ENCODE data around the gene SUSD1.

The SUSD1 gene

DNA sequence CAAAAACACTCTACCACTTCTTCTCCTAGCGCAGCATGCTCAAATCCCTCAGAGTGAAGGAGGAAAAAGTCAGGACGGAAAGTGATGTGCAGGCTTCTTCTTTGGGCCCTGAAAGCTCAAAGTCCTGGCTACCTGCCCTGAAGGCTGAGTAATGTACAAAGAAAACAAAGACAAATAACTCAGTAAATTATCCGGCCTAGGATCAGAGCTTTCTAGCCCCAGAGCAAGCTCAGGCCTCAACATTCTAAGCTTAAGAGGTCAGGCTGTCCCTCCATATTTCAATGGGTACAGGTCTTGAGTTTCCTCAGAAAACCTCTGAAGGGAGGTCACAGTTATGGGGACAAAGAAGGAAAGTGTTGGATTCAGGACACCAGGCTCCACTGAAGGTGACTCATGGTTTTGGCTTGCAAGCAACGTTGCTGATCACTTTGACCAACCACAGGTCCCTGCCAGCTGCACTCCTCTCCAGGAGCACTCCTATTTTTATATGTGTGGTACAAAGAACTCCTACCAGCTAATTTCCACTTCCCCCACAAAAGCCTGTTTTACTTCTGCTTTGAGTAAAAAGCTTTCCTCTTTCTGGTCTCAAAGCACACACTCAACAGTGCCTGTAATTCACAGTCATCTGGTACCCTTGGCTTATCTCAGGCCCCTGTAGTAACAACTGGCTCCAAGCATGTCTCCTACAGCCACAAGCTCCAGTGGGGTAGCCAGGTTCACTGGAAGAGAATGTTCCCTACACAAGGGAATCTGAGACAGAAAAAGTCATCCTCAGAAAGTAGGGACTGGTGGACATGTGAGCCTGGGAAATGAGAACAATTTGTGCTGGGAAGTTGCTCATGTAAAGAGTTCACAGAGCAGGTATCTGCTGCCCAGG is 162.8 kb downstream of the SUSD1 start:
- peak; percentile 64 for DNase-seq (ENCODE audit: low read depth, low spot score)

DNA sequence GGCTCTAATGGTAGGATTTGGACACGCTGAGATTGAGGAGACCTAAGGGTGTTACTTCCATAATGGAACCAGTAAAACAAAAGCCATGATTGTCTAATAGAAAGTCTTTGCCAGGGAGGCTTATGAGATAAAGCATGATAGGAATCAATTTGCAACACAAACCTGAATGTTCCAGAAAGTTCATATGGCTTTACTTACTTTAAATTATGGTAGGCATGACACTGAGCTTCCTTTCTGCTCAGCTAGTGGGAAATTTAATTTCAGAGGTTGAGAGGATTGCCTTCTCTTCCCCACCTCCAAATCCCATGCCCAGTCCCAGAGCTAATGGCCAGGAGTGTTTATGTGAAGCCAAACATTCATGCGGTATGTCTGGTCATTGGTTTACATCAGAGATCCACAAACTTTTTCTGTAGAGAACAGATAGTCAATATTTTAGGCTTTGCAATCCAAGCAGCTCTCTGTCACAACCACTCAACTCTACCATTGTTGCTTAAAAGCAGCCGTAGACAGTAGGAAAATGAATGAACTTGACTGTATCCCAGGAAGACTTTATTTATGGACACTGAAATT is 164.0 kb downstream of the SUSD1 start:
- no peak for DNase-seq (ENCODE audit: low read depth, low spot score)

DNA sequence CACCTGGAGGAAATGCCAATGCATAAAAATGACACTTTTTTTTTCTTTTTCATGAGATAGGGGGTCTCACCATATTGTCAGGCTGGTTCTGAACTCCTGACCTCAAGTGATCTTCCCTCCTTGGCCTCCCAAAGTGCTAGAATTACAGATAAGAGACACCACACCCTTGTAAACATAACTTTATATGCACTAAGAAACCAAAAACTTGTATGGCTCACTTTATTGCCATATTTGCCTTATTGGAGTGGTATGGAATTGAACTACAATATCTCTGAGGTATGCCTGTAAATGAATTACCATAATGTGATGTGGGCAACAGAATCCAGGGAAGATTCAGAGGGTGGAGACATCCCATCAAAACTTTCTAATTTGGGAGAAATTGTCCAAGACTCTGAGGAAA is 164.6 kb downstream of the SUSD1 start:
- DNase-seq (ENCODE audit: low read depth, low spot score), result no peak

DNA sequence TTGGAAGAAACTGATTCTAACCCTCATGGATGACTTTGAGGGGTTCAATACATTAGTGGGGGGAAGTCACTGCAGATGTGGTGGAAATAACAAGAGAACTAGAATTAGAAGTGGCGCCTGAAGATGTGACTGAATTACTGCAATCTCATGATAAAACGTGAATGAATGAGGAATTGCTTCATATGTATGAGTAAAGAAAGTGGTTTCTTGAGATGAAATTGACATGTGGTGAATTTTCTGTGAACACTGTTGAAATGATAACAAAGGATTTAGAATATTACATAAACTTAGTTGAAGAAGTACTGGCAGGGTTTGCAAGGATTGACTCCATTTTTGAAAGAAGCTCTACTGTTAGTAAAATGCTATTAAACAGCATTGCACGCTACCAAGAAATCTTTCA is 165.4 kb downstream of the SUSD1 start:
- DNase-seq (ENCODE audit: low read depth, low spot score), result no peak

DNA sequence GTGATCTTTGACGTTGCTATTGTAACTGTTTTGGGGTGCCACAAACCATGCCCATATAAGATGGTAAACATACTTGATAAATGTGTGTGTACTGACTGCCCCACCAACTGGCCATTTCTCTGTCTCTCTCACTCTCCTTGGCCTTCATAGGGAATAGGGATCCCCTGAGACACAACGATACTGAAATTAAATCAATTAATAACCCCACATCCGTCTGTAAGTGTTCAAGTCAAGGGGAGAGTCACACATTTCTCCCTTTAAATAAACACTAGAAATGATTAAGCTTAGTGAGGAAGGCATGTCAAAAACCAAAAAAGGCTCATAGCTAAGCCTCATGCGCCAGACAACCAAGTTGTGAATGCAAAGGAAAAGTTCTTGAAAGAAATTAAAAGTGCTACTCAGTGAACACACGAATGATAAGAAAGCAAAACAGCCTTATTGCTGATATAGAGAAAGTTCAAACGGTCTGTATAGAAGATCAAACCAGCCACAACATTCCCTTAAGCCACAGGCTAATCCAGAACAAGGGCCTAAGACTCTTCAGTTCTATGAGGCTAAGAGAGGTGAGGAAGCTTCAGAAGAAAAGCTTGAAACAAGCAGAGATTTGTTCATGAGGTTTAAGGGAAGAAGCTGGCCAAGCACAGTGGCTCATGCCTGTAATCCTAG is 167.4 kb downstream of the SUSD1 start:
- DNase-seq (ENCODE audit: low read depth, low spot score), result no peak

DNA sequence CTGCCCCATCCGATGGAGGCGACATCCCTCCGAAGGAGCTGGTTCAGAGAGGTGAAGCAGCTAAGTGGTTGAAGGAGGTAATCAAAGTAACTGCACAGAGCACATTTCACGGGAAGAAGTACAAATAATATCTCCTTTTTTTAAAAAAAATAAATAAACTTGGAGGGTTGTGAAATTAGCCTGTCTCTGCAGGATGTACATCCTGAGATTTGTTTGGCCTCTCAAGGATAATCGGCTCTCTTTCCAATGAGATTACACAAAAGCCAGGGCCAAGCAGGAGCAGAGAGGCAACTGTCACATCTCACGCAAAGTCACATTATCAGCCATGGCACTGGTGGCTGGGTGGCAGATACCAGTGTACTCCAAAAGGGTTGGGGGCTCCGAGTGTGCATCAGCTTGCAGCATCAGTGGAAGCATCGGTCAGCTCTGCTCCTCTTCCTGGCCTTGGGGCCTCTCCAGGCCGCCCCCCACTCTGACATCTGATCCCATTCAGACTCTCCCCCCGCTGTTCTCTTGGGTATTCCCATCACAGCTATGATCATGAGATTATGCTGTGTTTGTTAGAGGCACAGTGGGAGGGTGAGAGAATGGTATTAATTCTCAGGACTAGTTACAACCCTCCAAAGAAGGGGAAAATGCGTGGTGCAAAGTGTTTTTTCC is 168.6 kb downstream of the SUSD1 start:
- DNase-seq (ENCODE audit: low read depth, low spot score), result peak; percentile 84

DNA sequence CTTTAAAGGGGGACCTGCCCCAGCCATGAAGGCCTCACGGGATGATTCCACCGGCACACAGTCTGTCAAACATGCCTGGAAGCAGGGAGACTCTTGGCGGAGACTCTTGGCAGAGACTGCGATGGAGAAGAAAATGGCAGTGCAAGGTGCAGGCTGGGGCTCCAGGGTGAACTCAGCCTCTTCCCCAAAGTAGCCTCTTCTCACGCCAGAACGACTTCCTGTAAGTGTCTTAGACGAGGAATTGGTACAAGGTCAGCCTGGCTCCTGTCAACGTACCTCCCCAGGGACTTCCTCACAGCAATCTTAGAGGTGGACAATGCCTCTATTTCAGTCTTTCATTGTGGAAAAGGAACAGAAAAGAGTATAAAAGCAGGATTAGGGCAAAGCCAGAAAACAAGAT is 169.2 kb downstream of the SUSD1 start:
- DNase-seq (ENCODE audit: low read depth, low spot score), result no peak

DNA sequence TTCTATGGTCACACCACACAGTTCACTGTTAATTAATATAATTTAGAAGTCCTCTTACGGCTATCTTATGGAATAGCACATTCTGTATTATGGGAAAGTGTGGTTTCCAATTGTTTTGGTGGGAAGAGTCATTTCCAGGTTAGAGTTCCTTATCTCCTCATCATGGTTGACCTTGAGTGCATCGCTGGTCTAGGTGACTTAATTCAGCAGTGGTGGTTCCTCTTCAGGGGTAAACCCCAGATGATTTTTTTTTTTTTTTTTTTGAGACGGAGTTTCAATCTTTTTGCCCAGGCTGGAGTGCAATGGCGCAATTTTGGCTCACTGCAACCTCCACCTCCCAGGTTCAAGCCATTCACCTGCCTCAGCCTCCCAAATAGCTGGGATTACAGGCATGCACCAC is 171.6 kb downstream of the SUSD1 start:
- no peak for DNase-seq (ENCODE audit: low read depth, low spot score)

DNA sequence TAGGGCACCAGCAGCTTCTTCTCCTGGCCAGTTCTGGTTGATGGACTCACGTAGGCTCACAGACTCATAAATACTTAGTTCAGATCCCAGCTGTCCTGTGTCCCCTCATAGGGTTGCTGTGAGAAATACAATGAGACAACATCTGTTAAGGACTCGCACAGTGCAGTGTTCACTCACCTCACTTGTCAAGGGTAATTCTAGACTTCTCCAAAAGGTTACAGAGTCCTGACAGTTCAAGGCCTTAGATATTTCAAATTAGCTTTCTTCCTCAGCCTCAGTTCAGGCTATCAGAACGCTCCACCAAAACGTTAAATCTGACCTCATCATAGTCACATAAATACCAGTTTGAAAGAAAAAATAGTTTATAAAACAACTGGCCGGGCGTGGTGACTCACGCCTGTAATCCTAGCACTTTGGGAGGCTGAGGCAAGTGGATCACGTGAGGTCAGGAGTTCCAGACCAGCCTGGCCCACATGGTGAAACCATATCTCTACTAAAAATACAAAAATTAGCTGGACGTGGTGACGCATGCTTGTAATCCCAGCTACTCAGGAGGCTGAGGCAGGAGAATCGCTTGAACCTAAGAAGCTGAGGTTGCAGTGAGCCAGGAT is 172.1 kb downstream of the SUSD1 start:
- DNase-seq (ENCODE audit: low read depth, low spot score), result no peak

DNA sequence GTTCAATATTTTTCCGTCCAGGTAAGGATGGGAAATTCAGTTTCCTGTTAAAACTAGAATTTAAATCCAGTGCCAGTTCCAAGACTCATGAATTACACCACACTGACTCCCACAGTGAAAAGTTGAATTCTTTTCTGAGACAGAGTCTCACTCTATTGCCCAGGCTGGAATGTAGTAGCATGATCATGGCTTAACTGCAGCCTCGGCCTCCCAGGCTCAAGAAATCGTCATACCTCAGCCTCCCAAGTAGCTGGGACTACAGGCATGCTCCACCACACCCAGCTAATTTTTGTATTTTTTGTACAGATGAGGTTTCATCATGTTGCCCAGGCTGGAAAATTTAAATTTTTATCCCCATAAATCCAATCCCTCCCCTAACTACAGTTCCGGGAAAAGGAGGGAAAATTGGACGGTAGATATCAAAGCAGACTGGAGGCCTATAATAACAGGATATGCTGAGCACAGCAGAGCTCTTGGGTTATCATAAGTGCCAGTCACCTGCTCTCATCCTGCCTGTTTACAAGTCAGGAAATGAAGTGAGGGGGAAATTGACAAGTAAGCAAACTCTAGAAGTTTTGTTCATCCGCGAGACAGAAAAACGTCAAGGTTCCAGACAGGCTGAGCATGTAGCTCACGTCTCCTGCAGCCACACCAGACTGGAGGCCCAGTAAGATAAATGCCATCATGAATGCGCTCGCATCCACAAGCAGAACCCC is 172.8 kb downstream of the SUSD1 start:
- no peak for DNase-seq (ENCODE audit: low read depth, low spot score)

DNA sequence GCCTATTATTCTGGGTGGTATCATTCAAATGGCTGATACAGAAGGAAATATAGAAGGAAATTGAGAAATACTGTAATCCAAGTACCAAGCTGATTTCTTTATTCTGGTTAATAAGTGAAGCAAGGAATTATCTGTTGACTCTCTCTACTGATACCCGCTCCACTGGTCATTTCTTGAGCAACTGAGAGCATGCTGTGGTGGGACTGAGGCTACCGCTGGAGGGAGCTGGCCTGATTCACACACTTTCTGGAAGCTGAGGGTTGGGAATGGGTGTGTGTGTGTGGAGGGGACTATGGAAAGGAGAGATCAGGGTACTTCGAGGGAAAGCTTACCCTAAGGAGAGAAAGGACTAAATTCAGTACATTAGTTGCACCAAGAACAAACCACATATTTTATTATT is 174.4 kb downstream of the SUSD1 start:
- no peak for DNase-seq (ENCODE audit: low read depth, low spot score)

DNA sequence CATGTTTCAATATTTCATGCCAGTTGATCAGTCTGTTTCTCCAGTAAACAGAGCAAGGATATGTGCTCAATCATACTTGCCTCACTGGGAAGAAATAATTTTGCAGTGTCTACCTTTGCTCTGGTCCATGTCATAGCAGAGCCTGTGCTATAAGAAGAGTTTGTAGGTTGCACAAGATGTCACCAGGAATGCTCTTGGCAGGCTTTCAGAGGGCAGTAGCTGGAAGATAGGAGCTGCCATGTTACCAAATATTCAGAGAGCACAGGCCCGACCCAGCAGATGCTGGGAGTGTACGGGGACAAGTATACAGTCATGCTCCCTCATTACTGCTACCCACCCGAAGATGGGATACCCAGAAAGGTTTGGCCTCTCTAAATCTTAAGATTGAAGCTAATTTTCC is 175.8 kb downstream of the SUSD1 start:
- DNase-seq (ENCODE audit: low read depth, low spot score), result no peak

DNA sequence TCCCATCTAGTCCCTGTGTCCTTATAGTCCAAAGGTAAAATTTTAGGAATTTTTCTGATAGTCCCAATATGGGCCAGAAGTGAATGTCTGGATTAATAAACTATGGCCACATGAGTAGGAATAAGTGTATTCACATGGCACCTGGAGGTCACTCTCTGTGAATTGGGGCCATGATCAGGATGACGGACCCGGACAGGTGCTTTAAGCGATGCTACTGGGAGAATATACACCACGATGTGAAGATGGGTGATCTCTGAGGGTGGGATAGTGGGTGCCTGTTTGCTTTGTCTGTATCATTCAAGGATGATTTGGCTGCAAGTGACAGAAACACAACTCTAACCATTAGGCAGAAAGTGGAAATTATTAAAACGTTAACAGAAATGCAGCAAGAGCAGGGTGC is 177.3 kb downstream of the SUSD1 start:
- no peak for DNase-seq (ENCODE audit: low read depth, low spot score)

DNA sequence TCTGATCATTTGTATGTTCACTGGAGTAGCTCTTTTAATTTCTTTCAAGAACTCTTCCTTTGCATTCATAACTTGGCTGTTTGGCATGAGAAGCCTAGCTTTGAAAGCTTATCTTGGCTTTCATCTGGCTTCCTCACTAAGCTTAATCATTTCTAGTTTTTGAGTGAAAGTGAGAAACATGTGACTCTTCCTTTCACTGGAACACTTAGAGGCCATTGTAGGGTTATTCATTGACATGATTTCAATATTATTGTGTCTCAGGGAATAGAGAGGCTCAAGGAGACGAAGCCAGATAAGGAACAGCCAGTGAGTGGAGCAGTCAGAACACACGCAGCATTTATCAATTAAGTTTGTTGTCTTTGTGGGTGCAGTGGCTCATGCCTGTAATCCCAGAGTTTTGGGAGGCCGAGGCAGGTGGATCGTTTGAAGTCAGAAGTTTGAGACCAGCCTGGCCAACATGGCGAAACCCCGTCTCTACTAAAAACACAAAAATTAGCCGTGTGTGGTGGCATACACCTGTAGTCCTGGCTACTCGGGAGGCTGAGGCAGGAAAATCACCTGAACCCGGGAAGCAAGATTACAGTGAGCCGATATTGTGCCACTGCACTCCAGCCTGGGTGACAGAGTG is 180.2 kb downstream of the SUSD1 start:
- DNase-seq (ENCODE audit: low read depth, low spot score), result no peak

DNA sequence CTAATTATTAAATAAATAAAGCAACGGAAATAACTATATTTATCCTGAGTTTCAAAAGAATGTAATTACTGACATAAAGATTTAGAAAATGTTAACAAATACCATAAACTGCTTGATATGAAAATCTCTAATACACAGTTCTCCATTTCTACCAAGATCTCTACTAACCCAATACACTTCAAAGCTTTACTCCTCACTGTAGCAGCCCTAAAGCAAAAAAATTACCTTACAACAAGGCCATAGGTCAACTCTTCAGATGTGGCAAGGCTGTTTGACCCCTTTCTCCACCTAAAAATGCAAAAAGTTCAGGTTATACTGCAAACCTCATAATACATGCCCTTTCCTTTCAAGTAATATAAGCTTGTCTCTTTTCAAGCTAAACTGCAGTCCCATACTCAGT is 181.8 kb downstream of the SUSD1 start:
- no peak for DNase-seq (ENCODE audit: low read depth, low spot score)

DNA sequence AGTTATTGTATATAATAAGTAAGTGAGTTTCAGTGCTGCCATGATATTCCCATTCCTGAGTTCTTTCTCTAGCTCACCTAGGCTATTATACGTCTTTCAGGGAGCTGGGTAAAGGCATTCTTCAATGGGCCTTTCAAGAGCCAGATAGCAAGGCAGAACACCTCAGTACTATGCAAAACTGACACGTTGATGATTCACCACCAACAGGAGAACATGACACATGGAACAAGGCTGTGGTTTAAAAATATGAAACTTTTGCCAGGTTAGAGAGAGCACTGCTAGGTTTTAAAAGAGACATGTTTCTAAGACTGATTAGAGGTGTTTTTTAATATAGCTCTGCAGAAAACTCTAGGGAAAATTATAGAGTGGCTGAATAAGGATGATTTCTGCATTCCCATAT is 182.6 kb downstream of the SUSD1 start:
- no peak for DNase-seq (ENCODE audit: low read depth, low spot score)

DNA sequence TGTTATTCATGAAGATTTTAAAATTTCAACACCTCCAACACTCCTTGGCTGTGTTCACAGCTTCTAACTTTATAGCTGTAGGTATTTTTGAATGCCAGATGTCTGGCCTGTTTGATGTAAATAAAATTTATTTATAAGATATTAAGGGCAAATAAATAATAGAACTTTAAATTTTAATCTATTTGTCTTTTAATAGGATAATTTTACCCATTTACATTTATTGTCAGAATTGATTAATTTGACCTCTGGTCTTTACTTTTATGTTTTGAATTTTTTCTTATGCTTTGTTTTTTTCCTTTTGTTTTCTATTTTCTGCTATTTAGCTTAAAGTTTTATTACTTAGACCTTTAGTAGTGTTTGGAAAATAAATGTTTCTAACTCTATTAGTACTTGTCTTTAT is 183.9 kb downstream of the SUSD1 start:
- no peak for DNase-seq (ENCODE audit: low read depth, low spot score)

Measured in brain pericyte (primary cell).